DND-41 (cell line): ENCODE results near the gene CCDC93.

Source experiments
- ATAC-seq: fragments of 200-7000 bp; cut with Tn5 transposase; 3 replicates; pipeline ENCODE4 v1.9.1; 2021; ENCODE audit warnings: low read depth; ENCODE audit not compliant: insufficient read depth
- DNase-seq: peaks from one replicate; pipeline ENCODE4 v3.0.0-alpha.2; 2020
- H2AFZ ChIP-seq: 2 replicates; pipeline ENCODE4 v1.6.0; 2012; ENCODE audit warnings: low read depth, low read length
- H3K27ac ChIP-seq: 2 replicates; pipeline ENCODE4 v1.5.1; 2012; ENCODE audit warnings: low read length, inconsistent platforms
- H3K27me3 ChIP-seq: fragments of 200-600 bp; sonication (generic); 2 replicates; pipeline ENCODE4 v1.6.0; 2012; ENCODE audit warnings: low read length, mild to moderate bottlenecking, inconsistent platforms; ENCODE audit not compliant: insufficient read depth, poor library complexity
- H3K36me3 ChIP-seq: 2 replicates; pipeline ENCODE4 v1.5.1; 2012; ENCODE audit warnings: low read length, inconsistent platforms; ENCODE audit not compliant: insufficient read depth
- H3K4me1 ChIP-seq: 2 replicates; pipeline ENCODE4 v1.5.1; 2012; ENCODE audit warnings: mild to moderate bottlenecking, low read length; ENCODE audit not compliant: insufficient read depth
- H3K4me2 ChIP-seq: 2 replicates; pipeline ENCODE4 v1.6.0; 2012; ENCODE audit warnings: mild to moderate bottlenecking, moderate library complexity, low read length, inconsistent platforms; ENCODE audit not compliant: insufficient read depth
- H3K4me3 ChIP-seq, 2 experiments: fragments of 200-600 bp in 1 of 2; shearing (Covaris generic) in 1 of 2; 2 replicates each; pipeline ENCODE4 v1.5.1; 2012 to 2016; ENCODE audit warnings: inconsistent platforms in 2 of 2, low read length in 2 of 2, mild to moderate bottlenecking in 2 of 2, low read depth in 1 of 2, moderate library complexity in 1 of 2
- H3K79me2 ChIP-seq: 2 replicates; pipeline ENCODE4 v1.6.0; 2012; ENCODE audit warnings: low read length, inconsistent platforms; ENCODE audit not compliant: insufficient read depth
- H3K9ac ChIP-seq: 2 replicates; pipeline ENCODE4 v1.6.0; 2012; ENCODE audit warnings: low read depth, mild to moderate bottlenecking, inconsistent platforms, low read length, moderate library complexity
- H3K9me3 ChIP-seq: 2 replicates; pipeline ENCODE4 v1.5.1; 2012; ENCODE audit warnings: low read length, moderate library complexity, mild to moderate bottlenecking, inconsistent platforms; ENCODE audit not compliant: insufficient read depth, severe bottlenecking
- H4K20me1 ChIP-seq: 2 replicates; pipeline ENCODE4 v1.6.0; 2012; ENCODE audit warnings: low read length; ENCODE audit not compliant: insufficient read depth
- CTCF ChIP-seq: IDR thresholded peaks from 2 replicates; pipeline ENCODE4 v1.5.1; 2012; ENCODE audit warnings: borderline replicate concordance, low read length, moderate library complexity, mild to moderate bottlenecking; ENCODE audit not compliant: poor library complexity, severe bottlenecking; ENCODE audit errors: extremely low read depth
- EZH2 ChIP-seq: IDR thresholded peaks from 3 replicates; pipeline ENCODE4 v1.6.1; 2012; ENCODE audit warnings: borderline replicate concordance, low read depth, mild to moderate bottlenecking, moderate library complexity, low read length, inconsistent platforms; ENCODE audit not compliant: severe bottlenecking

CCDC93 gene

GRCh38 chr2:118045286-118045685 lies 31.4 kb upstream of the CCDC93 start:
- TF ChIP-seq EZH2 (no peak), CTCF (no peak)
- Histone ChIP-seq H3K27me3 (peaks cover 8% of the 10 kb centered on the region), H3K27ac (no peak overlapping the region), H3K9ac (no peak overlapping the region), H3K79me2 (no peaks in the 10 kb centered on the region), H3K9me3 (no peaks in the 10 kb centered on the region), H3K36me3 (no peaks in the 10 kb centered on the region), H3K4me2 (no peak overlapping the region), H3K4me3 (no peak overlapping the region), H2AFZ (no peak overlapping the region), H3K4me1 (no peaks in the 10 kb centered on the region), H4K20me1 (no peaks in the 10 kb centered on the region)
- DNase-seq = no peak
- ATAC-seq = no peak

- H3K4me3 ChIP-seq = no peak overlapping the region
- H3K27ac ChIP-seq = no peak overlapping the region
- DNase-seq (no peak), ATAC-seq (no peak)
- H3K9ac ChIP-seq = no peak overlapping the region
- H3K79me2 ChIP-seq = no peaks in the 10 kb centered on the region
- no peaks in the 10 kb centered on the region for H3K4me1 ChIP-seq
- no peak overlapping the region for H2AFZ ChIP-seq
- H3K4me2 ChIP-seq = no peak overlapping the region
- no peaks in the 10 kb centered on the region for H3K9me3 ChIP-seq
- no peaks in the 10 kb centered on the region for H3K36me3 ChIP-seq
- H4K20me1 ChIP-seq = no peaks in the 10 kb centered on the region
- TF ChIP-seq CTCF = no peak
- TF ChIP-seq EZH2 = no peak
- H3K27me3 ChIP-seq = peaks cover 5% of the 10 kb centered on the region
These were observed 31.0 kb upstream of the CCDC93 start for GRCh38 chr2:118044854-118045253.

- no peaks in the 10 kb centered on the region for H3K79me2 ChIP-seq
These were observed 30.3 kb upstream of the CCDC93 start for GRCh38 chr2:118044103-118044716.

More at GRCh38 chr2:118044103-118044716, 30.3 kb upstream of the CCDC93 start:
- H2AFZ ChIP-seq = no peak overlapping the region
- DNase-seq = no peak
- no peaks in the 10 kb centered on the region for H3K36me3 ChIP-seq
- no peak overlapping the region for H3K4me3 ChIP-seq
- no peaks in the 10 kb centered on the region for H4K20me1 ChIP-seq
- no peaks in the 10 kb centered on the region for H3K9me3 ChIP-seq
- peaks cover under 1% of the 10 kb centered on the region for H3K27me3 ChIP-seq
- TF ChIP-seq EZH2 (no peak), CTCF (no peak)
- H3K4me1 ChIP-seq = no peaks in the 10 kb centered on the region
- H3K4me2 ChIP-seq = no peak overlapping the region
- no peak overlapping the region for H3K9ac ChIP-seq
- H3K27ac ChIP-seq = no peak overlapping the region
- ATAC-seq = no peak
